Prostate gland (tissue), 2 donors: ENCODE measurements around the gene LPAR2. TPM values are rescaled to one million over a fixed set of nuclear protein-coding genes. Genes with fewer than 3 reads are reported as not detected.

Source experiments
- DNase-seq: peaks from one replicate; pipeline ENCODE4 v3.0.0-alpha.2; 2019; ENCODE audit warnings: low spot score
- H3K27ac ChIP-seq, 2 donors: fragments of 200-600 bp; sonication (generic); 2 replicates each; pipeline ENCODE4 v1.5.1; 2017 to 2019
- H3K27me3 ChIP-seq: fragments of 200-600 bp; sonication (generic); replicated peaks from 2 replicates; pipeline ENCODE4 v1.5.1; 2019; ENCODE audit not compliant: insufficient read depth
- H3K36me3 ChIP-seq, 2 donors: fragments of 200-600 bp; sonication (generic); 1 replicate in 1 of 2; 2 replicates in 1 of 2; pipeline versions ENCODE4 v1.5.1 to v1.8.1; 2017 to 2019
- H3K4me1 ChIP-seq: fragments of 200-600 bp; sonication (generic); replicated peaks from 2 replicates; pipeline ENCODE4 v1.5.1; 2019
- H3K4me3 ChIP-seq, 2 donors: fragments of 200-600 bp; sonication (generic); 2 replicates each; pipeline ENCODE4 v1.5.1; 2017 to 2019
- H3K9me3 ChIP-seq: fragments of 200-600 bp; sonication (generic); 2 replicates; pipeline ENCODE4 v1.5.1; 2017
- POLR2A ChIP-seq: fragments of 450-650 bp; IDR thresholded peaks from one replicate; pipeline ENCODE4 v1.6.1; 2016; ENCODE audit warnings: antibody characterized with exemption, mild to moderate bottlenecking
- POLR2AphosphoS5 ChIP-seq: sonication (generic); formaldehyde crosslinking; IDR thresholded peaks from one replicate; pipeline ENCODE4 v1.6.1; 2017; ENCODE audit warnings: antibody characterized with exemption
- WGBS: methylation state at CpG from one replicate; pipeline ENCODE4 v1.1.5; 2018; 5-methylcytosine and 5-hydroxymethylcytosine counted together
- intact Hi-C: fragments of 100-400 bp; cut with DNase I; formaldehyde crosslinking; loops from one replicate; pipeline ENCODE4 v1.14.2; 2022
- total RNA-seq, 2 donors: library from RNA; depleted of rRNA; stranded (reverse); fragments of >200 nt; gene quantifications; one replicate each; pipeline ENCODE4 v1.1.0, GENCODE V29; 2016
- TF ChIP-seq, protein P1 (sequence below), 4 experiments: fragments of 200-600 bp in 2 of 4; fragments of 450-650 bp in 2 of 4; sonication (generic) in 2 of 4; IDR thresholded peaks; 1 replicate in 3 of 4; 2 replicates in 1 of 4; pipeline ENCODE4 v1.5.1; 2016 to 2019; ENCODE audit warnings: antibody characterized with exemption in 4 of 4, mild to moderate bottlenecking in 2 of 4, moderate library complexity in 2 of 4

LPAR2 gene
- total RNA-seq, 2 donors from 2014 or later = 39.7 to 167 TPM

- Histone ChIP-seq H3K36me3 (no peaks in the 10 kb centered on the region), H3K27me3 (no peaks in the 10 kb centered on the region), H3K27ac (no peak overlapping the region), H3K4me3 (no peak overlapping the region), H3K9me3 (no peaks in the 10 kb centered on the region), H3K4me1 (no peaks in the 10 kb centered on the region)
- 92% methylated on average over 6 of the region's 6 CpGs for WGBS
- DNase-seq = no peak
- intact Hi-C loops = no loop called here
- TF ChIP-seq POLR2A (no peak), POLR2AphosphoS5 (no peak)
- TF ChIP-seq, protein P1, sequence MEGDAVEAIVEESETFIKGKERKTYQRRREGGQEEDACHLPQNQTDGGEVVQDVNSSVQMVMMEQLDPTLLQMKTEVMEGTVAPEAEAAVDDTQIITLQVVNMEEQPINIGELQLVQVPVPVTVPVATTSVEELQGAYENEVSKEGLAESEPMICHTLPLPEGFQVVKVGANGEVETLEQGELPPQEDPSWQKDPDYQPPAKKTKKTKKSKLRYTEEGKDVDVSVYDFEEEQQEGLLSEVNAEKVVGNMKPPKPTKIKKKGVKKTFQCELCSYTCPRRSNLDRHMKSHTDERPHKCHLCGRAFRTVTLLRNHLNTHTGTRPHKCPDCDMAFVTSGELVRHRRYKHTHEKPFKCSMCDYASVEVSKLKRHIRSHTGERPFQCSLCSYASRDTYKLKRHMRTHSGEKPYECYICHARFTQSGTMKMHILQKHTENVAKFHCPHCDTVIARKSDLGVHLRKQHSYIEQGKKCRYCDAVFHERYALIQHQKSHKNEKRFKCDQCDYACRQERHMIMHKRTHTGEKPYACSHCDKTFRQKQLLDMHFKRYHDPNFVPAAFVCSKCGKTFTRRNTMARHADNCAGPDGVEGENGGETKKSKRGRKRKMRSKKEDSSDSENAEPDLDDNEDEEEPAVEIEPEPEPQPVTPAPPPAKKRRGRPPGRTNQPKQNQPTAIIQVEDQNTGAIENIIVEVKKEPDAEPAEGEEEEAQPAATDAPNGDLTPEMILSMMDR (IDR thresholded peaks at IDR 0.05) = no peak
These were observed 45.5 kb downstream of the LPAR2 start for GRCh38 chr19:19582471-19582870.

DNA sequence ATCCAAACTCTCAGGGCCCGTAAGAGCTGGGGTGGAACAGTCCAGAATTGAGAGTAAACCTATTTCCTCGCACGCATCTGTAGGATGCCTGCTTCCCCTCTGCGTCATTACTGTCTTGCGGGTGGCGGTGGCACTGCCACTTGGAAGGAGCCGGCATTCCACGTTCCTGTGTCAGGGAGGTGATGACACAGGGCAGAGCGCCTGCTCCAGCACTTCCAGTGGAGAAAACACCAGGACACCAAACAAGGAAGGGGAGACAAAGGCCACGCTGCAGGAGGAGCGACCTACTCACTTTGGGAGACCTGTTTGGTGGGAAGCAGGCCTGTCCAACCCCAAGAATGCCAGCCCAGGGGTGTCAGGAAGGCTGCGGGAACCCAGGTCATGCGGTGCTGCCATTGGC lies 46.6 kb downstream of the LPAR2 start:
- TF ChIP-seq, protein P1 (IDR thresholded peaks at IDR 0.05) = no peak
- TF ChIP-seq POLR2AphosphoS5 = no peak
- no peak for TF ChIP-seq POLR2A
- no peaks in the 10 kb centered on the region for H3K9me3 ChIP-seq
- no peaks in the 10 kb centered on the region for H3K36me3 ChIP-seq
- no peak for DNase-seq
- H3K4me1 ChIP-seq = no peaks in the 10 kb centered on the region
- intact Hi-C loops = no loop called here
- H3K27me3 ChIP-seq = no peaks in the 10 kb centered on the region
- H3K4me3 ChIP-seq = no peak overlapping the region
- H3K27ac ChIP-seq = no peak overlapping the region
- WGBS = 90% methylated on average over 12 of the region's 13 CpGs

DNA sequence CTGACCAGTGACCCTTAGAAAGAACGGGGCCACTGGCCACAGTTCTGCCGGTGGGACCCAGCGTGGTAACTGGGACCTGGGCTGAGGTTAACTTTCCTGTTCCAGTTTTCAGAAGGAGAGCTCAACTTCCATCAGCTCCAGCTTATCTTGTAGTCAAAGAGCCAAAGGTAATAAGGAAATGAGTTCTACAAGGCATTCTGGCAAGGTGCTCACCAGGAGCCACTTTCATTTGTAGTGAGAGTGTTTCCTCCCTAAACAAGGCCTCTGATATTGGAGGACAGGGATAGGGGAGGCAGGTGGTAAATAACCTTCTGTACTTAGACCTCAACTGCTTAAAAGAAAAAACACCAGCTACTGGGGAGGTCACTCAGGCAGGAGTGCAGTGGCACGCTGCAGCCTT lies 47.6 kb downstream of the LPAR2 start:
- Histone ChIP-seq H3K4me3 (no peak overlapping the region), H3K9me3 (no peaks in the 10 kb centered on the region), H3K4me1 (no peaks in the 10 kb centered on the region), H3K27ac (no peak overlapping the region), H3K27me3 (no peaks in the 10 kb centered on the region), H3K36me3 (no peaks in the 10 kb centered on the region)
- no peak for DNase-seq
- WGBS = 96% methylated on average over 4 of the region's 4 CpGs
- TF ChIP-seq POLR2A = no peak
- no peak for TF ChIP-seq POLR2AphosphoS5
- TF ChIP-seq, protein P1 (IDR thresholded peaks at IDR 0.05) = no peak
- intact Hi-C loops = no loop called here

GRCh38 chr19:19579533-19580361 lies 48.3 kb downstream of the LPAR2 start:
- 88% methylated on average over 25 of the region's 25 CpGs for whole genome bisulfite sequencing
- Histone ChIP-seq H3K4me1 (no peaks in the 10 kb centered on the region), H3K9me3 (no peaks in the 10 kb centered on the region), H3K27me3 (no peaks in the 10 kb centered on the region), H3K27ac (no peak overlapping the region), H3K36me3 (no peaks in the 10 kb centered on the region), H3K4me3 (no peak overlapping the region)
- TF ChIP-seq POLR2AphosphoS5 (no peak), POLR2A (no peak)
- TF ChIP-seq, protein P1 (IDR thresholded peaks at IDR 0.05) = no peak
- intact Hi-C loops = no loop called here
- DNase-seq = no peak

DNA sequence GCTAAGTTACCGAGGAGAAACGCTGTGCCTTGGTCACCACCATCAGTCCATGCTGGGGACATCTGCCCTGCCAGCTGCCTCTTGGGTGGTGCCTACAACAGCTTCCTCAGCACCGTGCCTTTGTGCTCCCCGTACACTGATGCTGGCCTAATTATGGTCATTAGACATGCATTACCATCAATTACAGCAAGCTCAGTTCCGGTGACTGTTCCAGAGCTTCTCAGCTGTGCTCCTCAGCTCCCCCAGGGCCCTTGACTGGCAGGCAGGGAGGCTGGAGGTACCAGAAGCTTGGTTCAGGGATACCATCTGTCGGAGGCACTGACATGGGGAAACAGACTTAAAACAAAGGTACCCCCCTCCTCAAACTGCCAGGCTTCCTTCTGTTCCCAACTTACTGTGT lies 49.8 kb downstream of the LPAR2 start:
- no peak for DNase-seq
- Histone ChIP-seq H3K27ac (no peak overlapping the region), H3K36me3 (no peaks in the 10 kb centered on the region), H3K27me3 (no peaks in the 10 kb centered on the region), H3K4me3 (no peak overlapping the region), H3K4me1 (no peaks in the 10 kb centered on the region), H3K9me3 (no peaks in the 10 kb centered on the region)
- TF ChIP-seq POLR2AphosphoS5 (no peak), POLR2A (no peak)
- TF ChIP-seq, protein P1 (IDR thresholded peaks at IDR 0.05) = no peak
- intact Hi-C loops = no loop called here
- 84% methylated on average over 6 of the region's 6 CpGs for WGBS
